ENCODE results near the gene SRMS. TPM values are rescaled to one million over a fixed set of nuclear protein-coding genes. Genes with fewer than 3 reads are reported as not detected.

The SRMS gene
- total RNA-seq, 2 donors from 2014 or later, result 0.32 to 0.49 TPM

GRCh38 chr20:63534427-63534830 lies 13.1 kb downstream of the SRMS start:
- peaks cover 16% of the 10 kb centered on the region for H3K4me1 ChIP-seq
- intact Hi-C loops (cut with DNase I), result loop anchor here (10.0 kb wide), 1 partner anchor 440 kb away; the partner anchor contains the start of gene SAMD10
- no peaks in the 10 kb centered on the region for H3K27me3 ChIP-seq

GRCh38 chr20:63533871-63534393 lies 13.6 kb downstream of the SRMS start:
- Histone ChIP-seq H3K4me1 (peaks cover 12% of the 10 kb centered on the region), H3K4me3 (no peak overlapping the region), H3K9me3 (no peaks in the 10 kb centered on the region), H3K27me3 (no peaks in the 10 kb centered on the region), H3K27ac (peak overlapping the region; percentile 59), H3K9ac (ENCODE audit: low read depth in 2 of 2, low read length in 2 of 2) (peak overlapping the region; percentile 64 to 73), H3K36me3 (no peaks in the 10 kb centered on the region)
- intact Hi-C loops (cut with DNase I), result loop anchor here (10.0 kb wide), 1 partner anchor 441 kb away; the partner anchor contains the start of gene SAMD10
- no peak for TF ChIP-seq CTCF (IDR thresholded peaks at IDR 0.05)
- peak; percentile 85 for DNase-seq

More at GRCh38 chr20:63534427-63534830, 13.1 kb downstream of the SRMS start:
- DNase-seq, result no peak
- Histone ChIP-seq H3K36me3 (no peaks in the 10 kb centered on the region), H3K9me3 (no peaks in the 10 kb centered on the region), H3K4me3 (no peak overlapping the region), H3K9ac (ENCODE audit: low read depth in 2 of 2, low read length in 2 of 2) (peak overlapping the region; percentile 64 to 73), H3K27ac (peak overlapping the region; percentile 59)
- TF ChIP-seq CTCF (IDR thresholded peaks at IDR 0.05), result no peak

- peak overlapping the region in 1 of 2 donors; percentile 73 for H3K9ac ChIP-seq (ENCODE audit: low read depth in 2 of 2, low read length in 2 of 2)
Measured at GRCh38 chr20:63533388-63533787, 14.2 kb downstream of the SRMS start.

GRCh38 chr20:63532449-63532971 lies 15.0 kb downstream of the SRMS start:
- no peak overlapping the region for H3K4me3 ChIP-seq

More at GRCh38 chr20:63533388-63533787, 14.2 kb downstream of the SRMS start:
- Histone ChIP-seq H3K27me3 (no peaks in the 10 kb centered on the region), H3K4me1 (peaks cover 10% of the 10 kb centered on the region), H3K9me3 (no peaks in the 10 kb centered on the region), H3K27ac (no peak overlapping the region), H3K4me3 (no peak overlapping the region), H3K36me3 (no peaks in the 10 kb centered on the region)
- TF ChIP-seq CTCF (IDR thresholded peaks at IDR 0.05), result no peak
- peak; percentile 19 for DNase-seq
- intact Hi-C loops (cut with DNase I), result loop anchor here (10.0 kb wide), 1 partner anchor 441 kb away; the partner anchor contains the start of gene SAMD10

More at GRCh38 chr20:63532449-63532971, 15.0 kb downstream of the SRMS start:
- H3K27me3 ChIP-seq, result no peaks in the 10 kb centered on the region
- intact Hi-C loops (cut with DNase I), result loop anchor here (10.0 kb wide), 1 partner anchor 442 kb away; the partner anchor contains the start of gene SAMD10
- TF ChIP-seq CTCF (IDR thresholded peaks at IDR 0.05), result no peak
- no peak overlapping the region for H3K9ac ChIP-seq (ENCODE audit: low read depth in 2 of 2, low read length in 2 of 2)
- no peaks in the 10 kb centered on the region for H3K36me3 ChIP-seq
- DNase-seq, result peak; percentile 17
- H3K27ac ChIP-seq, result no peak overlapping the region
- H3K4me1 ChIP-seq, result peaks cover 10% of the 10 kb centered on the region
- no peaks in the 10 kb centered on the region for H3K9me3 ChIP-seq
